ENCODE data around the gene CLSTN2. TPM values are rescaled to one million over a fixed set of nuclear protein-coding genes. Genes with fewer than 3 reads are reported as not detected.

CLSTN2 gene
- total RNA-seq, 2 donors from 2014 or later = 0.82 to 1.3 TPM

- H3K4me3 ChIP-seq = no peak overlapping the region
- DNase-seq = no peak
- H3K9me3 ChIP-seq = no peaks in the 10 kb centered on the region
- no peak for TF ChIP-seq CTCF (IDR thresholded peaks at IDR 0.05)
- H3K9ac ChIP-seq (ENCODE audit: low read depth in 2 of 2, low read length in 2 of 2) = no peak overlapping the region
- no peak overlapping the region for H3K27ac ChIP-seq
- H3K4me1 ChIP-seq = no peaks in the 10 kb centered on the region
- intact Hi-C loops (cut with DNase I) = no loop called here
- H3K27me3 ChIP-seq = no peaks in the 10 kb centered on the region
- no peaks in the 10 kb centered on the region for H3K36me3 ChIP-seq
Observed at GRCh38 chr3:140432229-140432669, 497.3 kb downstream of the CLSTN2 start.

GRCh38 chr3:140433431-140433830 is 498.4 kb downstream of the CLSTN2 start:
- DNase-seq = no peak
- no peak overlapping the region for H3K27ac ChIP-seq
- TF ChIP-seq CTCF (IDR thresholded peaks at IDR 0.05) = no peak
- H3K27me3 ChIP-seq = no peaks in the 10 kb centered on the region
- H3K4me3 ChIP-seq = no peak overlapping the region
- H3K4me1 ChIP-seq = no peaks in the 10 kb centered on the region
- intact Hi-C loops (cut with DNase I) = no loop called here
- H3K9me3 ChIP-seq = no peaks in the 10 kb centered on the region
- no peaks in the 10 kb centered on the region for H3K36me3 ChIP-seq
- H3K9ac ChIP-seq (ENCODE audit: low read depth in 2 of 2, low read length in 2 of 2) = no peak overlapping the region

- Histone ChIP-seq H3K27ac (no peak overlapping the region), H3K4me3 (no peak overlapping the region), H3K36me3 (no peaks in the 10 kb centered on the region), H3K4me1 (no peaks in the 10 kb centered on the region), H3K27me3 (no peaks in the 10 kb centered on the region), H3K9me3 (no peaks in the 10 kb centered on the region), H3K9ac (ENCODE audit: low read depth in 2 of 2, low read length in 2 of 2) (no peak overlapping the region)
- intact Hi-C loops (cut with DNase I) = no loop called here
- no peak for TF ChIP-seq CTCF (IDR thresholded peaks at IDR 0.05)
- DNase-seq = no peak
Observed at GRCh38 chr3:140434261-140434905, 499.4 kb downstream of the CLSTN2 start.

GRCh38 chr3:140436421-140436820 is 501.4 kb downstream of the CLSTN2 start:
- no peak for DNase-seq
- Histone ChIP-seq H3K36me3 (no peaks in the 10 kb centered on the region), H3K9ac (ENCODE audit: low read depth in 2 of 2, low read length in 2 of 2) (no peak overlapping the region), H3K4me1 (no peaks in the 10 kb centered on the region), H3K4me3 (no peak overlapping the region), H3K9me3 (no peaks in the 10 kb centered on the region), H3K27ac (no peak overlapping the region), H3K27me3 (no peaks in the 10 kb centered on the region)
- intact Hi-C loops (cut with DNase I) = no loop called here
- TF ChIP-seq CTCF (IDR thresholded peaks at IDR 0.05) = no peak

GRCh38 chr3:140438736-140439470 is 503.9 kb downstream of the CLSTN2 start:
- Histone ChIP-seq H3K4me3 (no peak overlapping the region), H3K4me1 (no peaks in the 10 kb centered on the region), H3K27me3 (no peaks in the 10 kb centered on the region), H3K27ac (no peak overlapping the region), H3K9me3 (no peaks in the 10 kb centered on the region), H3K9ac (ENCODE audit: low read depth in 2 of 2, low read length in 2 of 2) (no peak overlapping the region), H3K36me3 (no peaks in the 10 kb centered on the region)
- TF ChIP-seq CTCF (IDR thresholded peaks at IDR 0.05) = no peak
- no peak for DNase-seq
- intact Hi-C loops (cut with DNase I) = no loop called here

Measured in colonic mucosa (tissue), 4 donors.